ENCODE results near the gene GSAP.
A peak's percentile ranks its signal among the peaks of the same experiment; 100 is the strongest.
"Not testable (repeated sequence)": the region's sequence is repeated elsewhere in the genome, so short reads cannot be mapped to it uniquely, and the experiment has no call there.

Gene GSAP

GRCh38 chr7:77360104-77360503, 56.0 kb downstream of the GSAP start:
- DNase-seq (ENCODE audit: low spot score), result no peak

GRCh38 chr7:77359599-77359998, 56.5 kb downstream of the GSAP start:
- DNase-seq (ENCODE audit: low spot score), result no peak

- no peak for DNase-seq (ENCODE audit: low spot score)
Measured at GRCh38 chr7:77354914-77355313, 61.2 kb downstream of the GSAP start.

GRCh38 chr7:77354484-77354883, 61.7 kb downstream of the GSAP start:
- no peak for DNase-seq (ENCODE audit: low spot score)

GRCh38 chr7:77353911-77354310, 62.2 kb downstream of the GSAP start:
- no peak for DNase-seq (ENCODE audit: low spot score)

GRCh38 chr7:77353407-77353721, 62.8 kb downstream of the GSAP start:
- no peak for DNase-seq (ENCODE audit: low spot score)

- DNase-seq (ENCODE audit: low spot score), result no peak
Measured at GRCh38 chr7:77352665-77353406, 63.3 kb downstream of the GSAP start.

- no peak for DNase-seq (ENCODE audit: low spot score)
Measured at GRCh38 chr7:77351539-77352004, 64.6 kb downstream of the GSAP start.

- DNase-seq (ENCODE audit: low spot score), result no peak
Measured at GRCh38 chr7:77349141-77349540, 67.0 kb downstream of the GSAP start.

GRCh38 chr7:77348371-77348813, 67.8 kb downstream of the GSAP start:
- DNase-seq (ENCODE audit: low spot score), result no peak

- no peak for DNase-seq (ENCODE audit: low spot score)
Measured at GRCh38 chr7:77346441-77346840, 69.7 kb downstream of the GSAP start.

- DNase-seq (ENCODE audit: low spot score), result not testable (repeated sequence)
Measured at GRCh38 chr7:77345426-77345825, 70.7 kb downstream of the GSAP start.

- no peak for DNase-seq (ENCODE audit: low spot score)
Measured at GRCh38 chr7:77339726-77340125, 76.4 kb downstream of the GSAP start.

GRCh38 chr7:77338883-77339629, 77.1 kb downstream of the GSAP start:
- no peak for DNase-seq (ENCODE audit: low spot score)

- DNase-seq (ENCODE audit: low spot score), result no peak
Measured at GRCh38 chr7:77338260-77338659, 77.9 kb downstream of the GSAP start.

GRCh38 chr7:77337456-77337990, 78.6 kb downstream of the GSAP start:
- DNase-seq (ENCODE audit: low spot score), result no peak

- no peak for DNase-seq (ENCODE audit: low spot score)
Measured at GRCh38 chr7:77335581-77335980, 80.6 kb downstream of the GSAP start.

GRCh38 chr7:77334039-77334438, 82.1 kb downstream of the GSAP start:
- not testable (repeated sequence) for DNase-seq (ENCODE audit: low spot score)

GRCh38 chr7:77331938-77332695, 84.0 kb downstream of the GSAP start:
- peak; percentile 57 for DNase-seq (ENCODE audit: low spot score)

- no peak for DNase-seq (ENCODE audit: low spot score)
Measured at GRCh38 chr7:77330169-77330882, 85.8 kb downstream of the GSAP start.

GRCh38 chr7:77329466-77330168, 86.5 kb downstream of the GSAP start:
- no peak for DNase-seq (ENCODE audit: low spot score)

Measured in hematopoietic multipotent progenitor cell treated with erythropoietin and hydrocortisone succinate and interleukin-3 and kit ligand, for 15 days (in vitro differentiated cells).